IPS-NIHi11 (cell line): ENCODE measurements around the gene OSBPL8.
"Not testable (repeated sequence)": the region's sequence is repeated elsewhere in the genome, so short reads cannot be mapped to it uniquely, and the experiment has no call there.

ENCODE experiments used
- DNase-seq: peaks from one replicate; pipeline ENCODE4 v3.0.0; 2012; ENCODE audit warnings: mixed read lengths, low spot score

The OSBPL8 gene

GRCh38 chr12:76356071-76356470, 203.5 kb downstream of the OSBPL8 start:
- DNase-seq, result no peak

GRCh38 chr12:76348079-76348901, 211.3 kb downstream of the OSBPL8 start, which contains the start of gene BBS10:
Gene BBS10, minus strand, starts transcription at chr12:76348415. Its CDS starts 57 bp downstream, at chr12:76348358.
- DNase-seq, result peak; percentile 90

GRCh38 chr12:76346798-76347420, 212.7 kb downstream of the OSBPL8 start:
- no peak for DNase-seq

GRCh38 chr12:76346236-76346635, 213.3 kb downstream of the OSBPL8 start:
- DNase-seq, result no peak

- no peak for DNase-seq
These were observed 214.0 kb downstream of the OSBPL8 start for GRCh38 chr12:76345569-76345968.

- no peak for DNase-seq
These were observed 218.0 kb downstream of the OSBPL8 start for GRCh38 chr12:76341436-76342030.

- DNase-seq, result no peak
These were observed 218.7 kb downstream of the OSBPL8 start for GRCh38 chr12:76340680-76341435.

DNA sequence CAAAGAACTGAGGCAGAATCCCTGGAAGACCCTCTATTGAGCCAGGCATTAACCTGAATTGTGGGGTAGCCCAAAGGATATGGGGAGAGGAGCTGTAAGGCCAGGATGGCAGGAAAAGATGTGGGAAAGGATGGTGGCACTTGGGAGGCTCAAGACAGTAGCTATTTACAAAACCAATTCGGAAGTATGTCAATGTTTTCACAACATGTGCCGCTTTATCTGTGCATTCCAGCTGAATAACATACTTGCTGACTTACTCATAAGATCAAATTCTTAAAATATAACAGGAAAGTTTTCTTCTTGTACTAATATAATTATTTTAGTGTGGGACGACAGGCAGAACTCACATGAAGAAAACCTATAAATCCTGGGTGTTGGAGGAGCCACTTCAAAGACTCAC, 222.0 kb downstream of the OSBPL8 start:
- DNase-seq, result no peak

DNA sequence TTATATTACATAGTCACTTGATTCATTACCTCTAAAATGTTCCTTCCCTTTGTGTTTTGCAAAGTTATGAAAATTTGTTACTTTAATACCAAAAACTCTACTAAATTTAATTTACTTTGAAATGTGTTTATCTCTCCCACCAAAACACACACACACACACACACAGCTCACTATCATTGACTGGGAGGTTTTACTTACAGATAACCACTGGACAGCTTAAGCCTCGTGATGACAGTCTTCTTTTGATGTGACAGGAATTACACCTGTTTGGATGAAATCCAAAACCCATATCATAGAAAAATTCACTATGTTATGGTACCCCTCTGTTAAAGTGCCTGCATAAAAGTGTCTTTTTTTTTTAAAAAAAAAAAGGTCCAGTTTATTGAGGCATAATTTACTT, 227.0 kb downstream of the OSBPL8 start:
- DNase-seq, result no peak

- no peak for DNase-seq
These were observed 230.0 kb downstream of the OSBPL8 start for GRCh38 chr12:76329606-76330005.

- peak; percentile 5 for DNase-seq
These were observed 230.4 kb downstream of the OSBPL8 start for GRCh38 chr12:76329159-76329558.

DNA sequence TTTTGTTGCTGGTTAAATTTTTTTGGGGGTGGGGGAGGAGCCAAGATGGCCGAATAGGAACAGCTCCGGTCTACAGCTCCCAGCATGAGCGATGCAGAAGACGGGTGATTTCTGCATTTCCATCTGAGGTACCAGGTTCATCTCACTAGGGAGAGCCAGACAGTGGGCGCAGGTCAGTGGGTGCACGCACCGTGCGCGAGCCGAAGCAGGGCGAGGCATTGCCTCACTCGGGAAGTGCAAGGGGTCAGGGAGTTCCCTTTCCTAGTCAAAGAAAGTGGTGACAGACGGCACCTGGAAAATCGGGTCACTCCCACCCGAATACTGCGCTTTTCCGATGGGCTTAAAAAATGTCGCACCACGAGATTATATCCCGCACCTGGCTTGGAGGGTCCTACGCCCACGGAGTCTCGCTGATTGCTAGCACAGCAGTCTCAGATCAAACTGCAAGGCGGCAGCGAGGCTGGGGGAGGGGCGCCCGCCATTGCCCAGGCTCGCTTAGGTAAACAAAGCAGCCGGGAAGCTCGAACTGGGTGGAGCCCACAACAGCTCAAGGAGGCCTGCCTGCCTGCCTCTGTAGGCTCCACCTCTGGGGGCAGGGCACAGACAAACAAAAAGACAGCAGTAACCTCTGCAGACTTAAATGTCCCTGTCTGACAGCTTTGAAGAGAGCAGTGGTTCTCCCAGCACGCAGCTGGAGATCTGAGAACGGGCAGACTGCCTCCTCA, 239.8 kb downstream of the OSBPL8 start:
- not testable (repeated sequence) for DNase-seq

DNA sequence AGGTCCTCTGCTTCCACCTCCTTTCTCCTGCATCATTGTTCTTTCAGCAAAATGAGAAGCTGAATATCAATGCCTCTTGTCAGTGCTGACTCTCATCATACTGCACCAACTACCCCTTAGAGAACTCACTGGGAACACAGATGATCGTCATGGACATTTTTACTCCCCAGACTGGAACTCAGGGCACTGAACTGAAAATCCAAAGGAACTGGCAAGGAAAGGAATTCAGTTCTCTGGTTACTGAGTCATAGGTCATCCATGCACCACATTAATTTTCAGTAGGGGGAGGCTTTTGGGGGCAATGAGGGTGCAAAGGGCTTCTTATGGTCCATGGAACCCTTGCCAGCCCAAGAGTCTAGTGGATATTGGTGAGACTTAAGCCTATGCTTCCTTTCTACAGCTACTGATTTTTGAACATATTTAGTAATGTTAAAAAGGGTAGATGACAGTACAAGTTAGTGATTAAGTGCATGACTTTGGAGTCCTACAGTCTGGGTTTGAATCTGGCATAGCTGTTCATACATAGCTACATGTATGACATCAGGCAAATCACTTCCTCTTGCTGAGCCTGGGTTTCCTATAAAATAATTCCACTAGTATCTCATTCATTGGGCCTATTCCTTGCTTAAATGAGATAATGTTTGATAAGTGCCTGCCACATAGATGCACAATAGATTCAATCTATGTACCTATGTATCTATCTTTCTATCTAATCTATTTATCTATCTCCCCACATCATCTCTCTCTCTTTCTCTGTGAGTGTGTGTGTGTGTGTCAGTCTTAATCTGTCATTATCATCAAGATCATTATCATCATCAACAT, 240.6 kb downstream of the OSBPL8 start:
- DNase-seq, result no peak

DNA sequence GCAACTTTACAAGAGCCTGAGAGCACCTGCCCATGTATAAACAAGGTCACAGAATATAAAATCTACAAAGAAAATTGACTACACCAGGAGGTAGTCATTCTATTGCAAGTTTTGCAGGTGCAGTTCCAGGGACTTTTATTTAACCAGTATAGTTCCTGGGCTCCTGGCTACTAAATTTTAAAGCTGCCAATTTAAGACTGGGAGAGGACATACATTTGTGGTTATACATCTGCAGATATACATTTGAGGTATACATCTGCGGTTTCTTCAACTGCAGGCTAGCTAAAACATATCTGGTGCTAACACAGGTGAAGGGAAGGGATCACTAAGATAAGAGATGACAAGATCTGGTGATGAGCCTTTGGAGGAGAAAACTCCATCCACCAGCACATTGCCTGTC, 241.6 kb downstream of the OSBPL8 start:
- no peak for DNase-seq

- DNase-seq, result no peak
These were observed 243.1 kb downstream of the OSBPL8 start for GRCh38 chr12:76316468-76316867.

- peak; percentile 16 for DNase-seq
These were observed 246.3 kb downstream of the OSBPL8 start for GRCh38 chr12:76313299-76313698.

GRCh38 chr12:76312315-76312714, 247.3 kb downstream of the OSBPL8 start:
- DNase-seq, result no peak

DNA sequence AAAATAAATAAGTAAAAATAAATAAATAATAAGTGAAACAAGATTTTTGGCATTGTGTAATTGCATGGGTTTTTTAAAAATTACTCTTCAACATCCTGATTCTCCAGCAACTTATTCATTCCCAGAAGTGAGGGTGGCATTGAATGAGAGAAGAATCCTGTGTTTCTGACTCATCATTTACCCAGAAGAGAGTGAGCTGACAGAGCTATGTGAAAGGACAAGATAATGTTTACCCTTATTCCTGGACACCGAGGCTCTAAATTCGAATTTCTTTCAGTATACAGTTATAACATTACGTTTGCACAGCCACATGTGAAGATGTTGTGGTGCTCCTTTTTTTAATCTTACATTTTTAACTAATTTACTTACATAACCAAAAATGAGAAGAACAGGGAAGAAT, 247.8 kb downstream of the OSBPL8 start:
- DNase-seq, result no peak

DNA sequence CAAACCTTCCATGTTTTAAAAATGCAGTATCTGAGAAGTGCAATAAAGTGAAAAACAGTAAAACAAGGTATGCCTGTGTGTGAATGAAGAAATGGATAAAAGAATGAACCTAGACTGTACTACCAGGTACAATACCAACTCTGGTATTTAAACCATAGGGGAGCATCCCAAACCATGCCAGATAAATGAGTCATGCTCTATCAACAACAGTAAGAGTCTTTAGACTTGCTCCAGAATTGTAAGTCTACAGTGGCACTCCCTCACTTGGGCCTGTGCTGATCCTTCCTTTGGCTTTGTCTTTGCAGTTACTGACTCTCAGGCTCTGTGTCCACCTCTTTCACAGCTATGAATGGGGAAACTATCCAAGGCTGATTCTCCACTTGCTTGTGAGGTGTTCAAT, 249.5 kb downstream of the OSBPL8 start:
- no peak for DNase-seq

DNA sequence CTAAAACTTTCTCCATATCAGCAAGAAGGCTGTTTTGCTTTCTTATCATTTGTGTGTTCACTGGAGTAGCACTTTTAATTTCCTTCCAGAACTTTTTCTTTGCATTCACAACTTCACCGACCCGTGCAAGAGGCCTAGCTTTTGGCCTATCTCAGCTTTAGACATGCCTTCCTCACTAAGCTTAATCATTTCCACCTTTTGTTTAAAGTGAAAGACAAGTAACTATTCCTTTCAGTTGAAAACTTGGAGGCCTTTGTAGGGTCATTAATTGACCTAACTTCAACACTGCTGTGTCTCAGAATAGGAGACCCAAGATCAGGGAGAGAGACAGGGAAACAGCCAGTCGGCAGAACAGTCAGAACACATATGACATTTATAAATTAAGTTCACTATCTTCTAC, 250.7 kb downstream of the OSBPL8 start:
- no peak for DNase-seq

DNA sequence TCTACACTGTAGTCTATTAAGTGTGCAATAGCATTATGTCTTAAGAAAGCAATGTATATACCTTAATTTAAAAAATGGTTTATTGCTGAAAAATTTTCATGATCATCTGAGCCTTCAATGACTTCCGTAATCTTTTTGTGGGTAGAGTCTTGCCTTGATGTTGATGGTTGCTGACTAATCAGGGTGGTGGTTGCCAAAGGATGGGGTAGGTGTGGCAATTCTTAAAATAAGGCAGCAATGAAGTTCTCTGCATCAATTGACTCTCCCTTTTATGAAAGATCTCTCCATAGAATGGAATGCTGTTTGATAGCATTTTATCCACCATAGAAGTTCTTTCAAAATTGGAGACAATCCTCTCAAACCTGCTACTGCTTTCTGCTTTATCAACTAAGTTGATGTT, 252.5 kb downstream of the OSBPL8 start:
- no peak for DNase-seq
